Neuronal stem cell (in vitro differentiated cells): Measurements from ENCODE around the gene NDUFS2.

Experiments
- DNase-seq: peaks from one replicate; pipeline ENCODE4 v3.0.0-alpha.2; 2013; ENCODE audit warnings: low spot score
- H2AFZ ChIP-seq: one replicate; pipeline ENCODE4 v1.6.1; 2013; ENCODE audit warnings: mild to moderate bottlenecking, low read length, inconsistent platforms
- H2AK5ac ChIP-seq: 2 replicates; pipeline ENCODE4 v1.6.1; 2013; ENCODE audit warnings: low read depth, mild to moderate bottlenecking, inconsistent platforms, low read length, moderate library complexity, mixed read lengths
- H2BK120ac ChIP-seq: 2 replicates; pipeline ENCODE4 v1.6.1; 2013; ENCODE audit warnings: low read depth, mild to moderate bottlenecking, inconsistent platforms, low read length, moderate library complexity, mixed read lengths
- H2BK12ac ChIP-seq: one replicate; pipeline ENCODE4 v1.6.1; 2013; ENCODE audit warnings: low read length, inconsistent platforms
- H2BK15ac ChIP-seq: 2 replicates; pipeline ENCODE4 v1.6.1; 2013; ENCODE audit warnings: mild to moderate bottlenecking, low read length, inconsistent platforms, mixed read lengths
- H2BK5ac ChIP-seq: one replicate; pipeline ENCODE4 v1.6.1; 2013; ENCODE audit warnings: inconsistent platforms, mild to moderate bottlenecking, low read length, moderate library complexity
- H3K14ac ChIP-seq: one replicate; pipeline ENCODE4 v1.6.1; 2013; ENCODE audit warnings: low read length, inconsistent platforms
- H3K18ac ChIP-seq: 2 replicates; pipeline ENCODE4 v1.6.1; 2013; ENCODE audit warnings: low read length, inconsistent platforms
- H3K23ac ChIP-seq: 2 replicates; pipeline ENCODE4 v1.6.1; 2013; ENCODE audit warnings: low read depth, mild to moderate bottlenecking, mixed read lengths, low read length, inconsistent platforms; ENCODE audit not compliant: poor library complexity
- H3K27ac ChIP-seq: replicated peaks from 3 replicates; pipeline ENCODE4 v1.5.1; 2013; ENCODE audit warnings: low read length, inconsistent platforms
- H3K27me3 ChIP-seq, 3 experiments: 2 replicates each; pipeline ENCODE4 v1.6.1; 2013; ENCODE audit warnings: low read length in 3 of 3, mild to moderate bottlenecking in 2 of 3, inconsistent platforms in 1 of 3, low read depth in 1 of 3, mixed read lengths in 1 of 3, moderate library complexity in 1 of 3; ENCODE audit not compliant: control insufficient read depth in 3 of 3, insufficient read depth in 3 of 3
- H3K36me3 ChIP-seq, 2 donors: replicated peaks in 1 of 2; 2 replicates each; pipeline ENCODE4 v1.6.1; 2013; ENCODE audit warnings: low read length in 2 of 2; ENCODE audit not compliant: control insufficient read depth in 2 of 2, insufficient read depth in 2 of 2
- H3K4ac ChIP-seq: 2 replicates; pipeline ENCODE4 v1.6.1; 2013; ENCODE audit warnings: inconsistent platforms, mild to moderate bottlenecking, low read length, moderate library complexity
- H3K4me1 ChIP-seq, 2 donors: 1 replicate in 1 of 2; 2 replicates in 1 of 2; pipeline ENCODE4 v1.6.1; 2013; ENCODE audit warnings: low read length in 2 of 2, low read depth in 1 of 2; ENCODE audit not compliant: control insufficient read depth in 2 of 2, insufficient read depth in 1 of 2
- H3K4me2 ChIP-seq: one replicate; pipeline ENCODE4 v1.6.1; 2013; ENCODE audit warnings: mild to moderate bottlenecking, low read length, inconsistent platforms; ENCODE audit not compliant: insufficient read depth, poor library complexity, severe bottlenecking
- H3K4me3 ChIP-seq, 2 donors: 2 replicates each; pipeline ENCODE4 v1.5.1; 2013; ENCODE audit warnings: low read length in 2 of 2, mild to moderate bottlenecking in 2 of 2, inconsistent platforms in 1 of 2, moderate library complexity in 1 of 2
- H3K79me1 ChIP-seq: one replicate; pipeline ENCODE4 v1.6.1; 2013; ENCODE audit warnings: low read depth, mild to moderate bottlenecking, inconsistent platforms, low read length, moderate library complexity
- H3K9ac ChIP-seq: one replicate; pipeline ENCODE4 v1.6.1; 2013; ENCODE audit warnings: mild to moderate bottlenecking, low read depth, low read length, inconsistent platforms; ENCODE audit not compliant: poor library complexity
- H3K9me3 ChIP-seq, 2 donors: replicated peaks in 1 of 2; 2 replicates each; pipeline versions ENCODE3 to v1.6.1; 2013; ENCODE audit warnings: low read length in 2 of 2, mild to moderate bottlenecking in 2 of 2, inconsistent platforms in 1 of 2, low read depth in 1 of 2, mixed read lengths in 1 of 2, moderate library complexity in 1 of 2; ENCODE audit not compliant: control insufficient read depth in 2 of 2, insufficient read depth in 1 of 2
- H4K8ac ChIP-seq: one replicate; pipeline ENCODE4 v1.6.1; 2013; ENCODE audit warnings: low read depth, mild to moderate bottlenecking, inconsistent platforms, low read length, moderate library complexity
- H4K91ac ChIP-seq: one replicate; pipeline ENCODE4 v1.6.1; 2013; ENCODE audit warnings: low read length, low read depth, mild to moderate bottlenecking, inconsistent platforms; ENCODE audit not compliant: poor library complexity
- WGBS, 2 donors: extraction: QIAGEN DNeasy Blood & Tissue Kit; methylation state at CpG; one replicate each; pipeline ENCODE4 v1.1.7; 2013; ENCODE audit warnings: missing lambda C conversion rate in 2 of 2, mixed read lengths in 1 of 2; ENCODE audit not compliant: insufficient read length in 2 of 2, insufficient replicate concordance in 1 of 2; ENCODE audit errors: extremely low coverage in 2 of 2; 5-methylcytosine and 5-hydroxymethylcytosine counted together

NDUFS2 gene

DNA sequence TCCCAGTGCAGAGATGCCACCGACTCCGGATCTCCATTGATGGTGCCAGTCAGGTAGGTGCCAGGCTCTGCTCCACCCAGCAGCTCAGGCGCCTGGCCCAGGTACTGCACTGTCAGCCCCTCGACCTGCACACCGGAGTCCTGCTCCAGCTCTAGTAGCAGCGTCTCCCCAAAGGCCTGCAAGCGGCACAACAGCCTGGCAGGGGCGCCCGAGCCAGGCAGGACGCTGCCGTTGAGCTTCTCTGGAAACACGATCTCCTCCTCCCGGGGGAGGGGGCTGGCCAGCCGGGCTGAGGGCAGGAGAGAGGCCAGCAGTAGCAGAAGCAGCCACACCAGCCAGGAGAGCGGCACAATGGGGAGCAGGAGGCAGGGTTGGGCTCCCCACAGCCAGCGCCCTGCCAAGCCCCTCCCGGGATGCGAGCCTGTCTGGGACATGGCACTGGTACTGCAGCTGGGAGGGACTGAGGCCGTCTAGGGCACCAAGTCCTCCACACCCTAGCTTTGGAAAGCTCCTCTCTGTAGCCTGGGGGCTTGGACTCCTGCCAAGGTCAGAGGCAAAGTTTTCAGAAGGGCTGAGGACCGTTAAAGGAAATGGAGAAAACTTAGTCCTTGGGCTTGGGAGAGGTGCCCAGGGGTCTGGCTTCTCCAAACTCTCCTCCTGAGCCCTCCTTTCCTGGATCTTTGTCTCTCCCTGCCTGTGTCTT is 3.8 kb upstream of the NDUFS2 start:
- H3K9me3 ChIP-seq: no peaks in the 10 kb centered on the region
- H3K18ac ChIP-seq: peak overlapping the region; percentile 92
- peak overlapping the region; percentile 90 for H2AFZ ChIP-seq
- H3K9ac ChIP-seq: no peak overlapping the region
- H3K36me3 ChIP-seq: peaks cover 0 to 2% of the 10 kb centered on the region in 2 donors
- H3K4me1 ChIP-seq: peaks cover 30 to 51% of the 10 kb centered on the region in 2 donors
- H2BK120ac ChIP-seq: peak overlapping the region; percentile 29
- H3K4ac ChIP-seq: peak overlapping the region; percentile 58
- H2BK12ac ChIP-seq: peak overlapping the region; percentile 70
- peak overlapping the region; percentile 30 for H2BK5ac ChIP-seq
- WGBS, 2 donors: no CpG with 5 or more reads among the region's 20 CpGs
- H3K4me2 ChIP-seq: peak overlapping the region; percentile 71
- H3K23ac ChIP-seq: no peak overlapping the region
- H2BK15ac ChIP-seq: peak overlapping the region; percentile 59
- no peak overlapping the region for H4K91ac ChIP-seq
- no peaks in the 10 kb centered on the region for H3K27me3 ChIP-seq
- H3K79me1 ChIP-seq: no peaks in the 10 kb centered on the region
- no peak overlapping the region for H4K8ac ChIP-seq
- H3K27ac ChIP-seq: no peak overlapping the region
- H3K14ac ChIP-seq: peak overlapping the region; percentile 50
- H3K4me3 ChIP-seq: no peak overlapping the region
- DNase-seq: no peak
- peak overlapping the region; percentile 88 for H2AK5ac ChIP-seq

DNA sequence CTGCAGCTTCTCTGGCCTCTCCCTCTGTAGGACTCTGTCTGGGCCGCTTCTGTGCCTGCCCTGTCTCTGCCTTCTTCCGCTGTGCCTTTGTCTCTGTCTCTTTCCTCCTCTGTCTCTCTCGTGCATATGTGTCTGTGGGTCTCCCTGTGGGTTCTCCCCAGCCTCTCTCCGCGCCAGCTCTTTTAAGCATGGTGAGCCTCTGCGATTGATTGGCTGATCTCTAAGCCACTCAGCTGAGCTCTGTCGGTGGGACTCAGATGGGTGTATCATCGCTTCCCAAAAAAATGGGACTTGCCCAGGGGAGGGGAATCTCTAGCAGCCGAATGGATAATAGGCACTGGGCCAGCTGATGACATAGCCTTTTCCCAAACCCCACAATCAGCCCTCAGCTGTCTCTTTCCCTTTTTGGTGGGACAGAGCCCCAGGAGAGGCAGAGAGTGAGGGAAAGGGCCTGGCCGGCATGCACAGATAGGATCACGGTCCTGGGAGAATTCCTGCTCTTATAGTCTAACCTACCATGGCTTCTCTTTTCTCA is 3.2 kb upstream of the NDUFS2 start, which contains the start of gene ADAMTS4:
Gene ADAMTS4 (minus strand): TSS at position 158 of the 535 bp plus-strand sequence. CDS start 427 bp downstream, outside the sequence.
- Histone ChIP-seq H2BK12ac (peak within 1 kb of the TSS; percentile 70), H2BK120ac (peak within 1 kb of the TSS; percentile 29), H3K4ac (peak within 1 kb of the TSS; percentile 58), H2BK15ac (peak within 1 kb of the TSS; percentile 59), H2AFZ (peak within 1 kb of the TSS; percentile 90), H3K9me3 (no peaks in the 10 kb centered on the region), H3K9ac (no peak within 1 kb of the TSS), H4K8ac (no peak within 1 kb of the TSS), H3K18ac (peak within 1 kb of the TSS; percentile 92), H3K79me1 (no peaks in the 10 kb centered on the region), H2AK5ac (peak within 1 kb of the TSS; percentile 88), H3K4me1 (peaks cover 30 to 51% of the 10 kb centered on the region in 2 donors), H3K4me2 (peak within 1 kb of the TSS; percentile 71), H3K4me3 (no peak within 1 kb of the TSS), H3K23ac (no peak within 1 kb of the TSS), H4K91ac (no peak within 1 kb of the TSS), H3K27ac (no peak within 1 kb of the TSS), H3K27me3 (no peaks in the 10 kb centered on the region), H3K14ac (peak within 1 kb of the TSS; percentile 50), H2BK5ac (peak within 1 kb of the TSS; percentile 30), H3K36me3 (peaks cover 0 to 8% of the 10 kb centered on the region in 2 donors)
- no peak for DNase-seq
- no CpG with 5 or more reads among the region's 11 CpGs for WGBS, 2 donors

DNA sequence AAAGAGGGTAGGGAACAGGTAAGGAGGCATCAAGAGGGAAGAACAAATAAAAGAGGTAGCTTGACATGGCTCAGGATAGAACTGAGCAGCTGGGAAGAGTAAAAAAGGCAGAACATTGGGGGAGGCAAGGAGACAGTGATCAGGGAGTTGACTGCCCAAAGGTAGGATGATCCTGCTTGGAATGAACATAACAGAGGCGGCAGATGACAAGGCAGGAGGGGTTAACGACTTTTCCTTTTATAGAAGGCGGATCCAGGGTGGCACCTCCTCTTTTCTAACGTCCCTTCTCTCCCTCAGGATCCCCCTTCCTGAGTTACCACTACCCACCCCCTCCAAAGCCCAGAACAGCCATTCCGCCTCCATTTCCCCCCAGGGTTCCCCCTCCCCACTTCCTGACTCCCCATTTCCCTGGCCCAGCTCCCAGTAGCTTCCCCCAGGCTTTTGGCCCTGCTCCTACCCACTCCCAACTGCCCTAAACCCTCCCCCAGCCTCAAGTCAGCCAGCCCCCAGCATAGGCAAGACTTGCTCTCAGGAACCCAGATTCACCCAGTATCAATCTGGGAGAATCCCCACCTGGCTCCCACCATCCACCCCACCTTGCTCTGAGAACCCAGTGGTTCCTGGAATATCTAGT is 2.5 kb upstream of the NDUFS2 start:
- no peak overlapping the region for H3K14ac ChIP-seq
- no peak overlapping the region for H2BK120ac ChIP-seq
- no peak overlapping the region for H4K91ac ChIP-seq
- no peak overlapping the region for H3K4me2 ChIP-seq
- H3K27ac ChIP-seq: no peak overlapping the region
- no peaks in the 10 kb centered on the region for H3K9me3 ChIP-seq
- DNase-seq: no peak
- no CpG with 5 or more reads among the region's 5 CpGs for WGBS, 2 donors
- H3K9ac ChIP-seq: no peak overlapping the region
- H3K4me1 ChIP-seq: peaks cover 30 to 51% of the 10 kb centered on the region in 2 donors
- H3K36me3 ChIP-seq: peaks cover 0 to 14% of the 10 kb centered on the region in 2 donors
- H2AFZ ChIP-seq: peak overlapping the region; percentile 90
- no peak overlapping the region for H2BK5ac ChIP-seq
- H3K23ac ChIP-seq: no peak overlapping the region
- no peaks in the 10 kb centered on the region for H3K79me1 ChIP-seq
- no peak overlapping the region for H3K4ac ChIP-seq
- peak overlapping the region; percentile 46 for H3K18ac ChIP-seq
- H2AK5ac ChIP-seq: no peak overlapping the region
- no peak overlapping the region for H3K4me3 ChIP-seq
- H2BK12ac ChIP-seq: no peak overlapping the region
- no peaks in the 10 kb centered on the region for H3K27me3 ChIP-seq
- H4K8ac ChIP-seq: no peak overlapping the region
- no peak overlapping the region for H2BK15ac ChIP-seq
